GM12874 (cell line): ENCODE data around the gene TPSAB1.

Experiments
- TF ChIP-seq, protein P1 (sequence below): IDR thresholded peaks from 2 replicates; pipeline ENCODE4 v1.5.1; 2011; ENCODE audit warnings: low read depth, mild to moderate bottlenecking, control low read depth, low read length, moderate library complexity; ENCODE audit not compliant: insufficient read depth

Gene TPSAB1

GRCh38 chr16:1282324-1282973, 41.9 kb downstream of the TPSAB1 start:
- TF ChIP-seq, protein P1, sequence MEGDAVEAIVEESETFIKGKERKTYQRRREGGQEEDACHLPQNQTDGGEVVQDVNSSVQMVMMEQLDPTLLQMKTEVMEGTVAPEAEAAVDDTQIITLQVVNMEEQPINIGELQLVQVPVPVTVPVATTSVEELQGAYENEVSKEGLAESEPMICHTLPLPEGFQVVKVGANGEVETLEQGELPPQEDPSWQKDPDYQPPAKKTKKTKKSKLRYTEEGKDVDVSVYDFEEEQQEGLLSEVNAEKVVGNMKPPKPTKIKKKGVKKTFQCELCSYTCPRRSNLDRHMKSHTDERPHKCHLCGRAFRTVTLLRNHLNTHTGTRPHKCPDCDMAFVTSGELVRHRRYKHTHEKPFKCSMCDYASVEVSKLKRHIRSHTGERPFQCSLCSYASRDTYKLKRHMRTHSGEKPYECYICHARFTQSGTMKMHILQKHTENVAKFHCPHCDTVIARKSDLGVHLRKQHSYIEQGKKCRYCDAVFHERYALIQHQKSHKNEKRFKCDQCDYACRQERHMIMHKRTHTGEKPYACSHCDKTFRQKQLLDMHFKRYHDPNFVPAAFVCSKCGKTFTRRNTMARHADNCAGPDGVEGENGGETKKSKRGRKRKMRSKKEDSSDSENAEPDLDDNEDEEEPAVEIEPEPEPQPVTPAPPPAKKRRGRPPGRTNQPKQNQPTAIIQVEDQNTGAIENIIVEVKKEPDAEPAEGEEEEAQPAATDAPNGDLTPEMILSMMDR, result no peak

GRCh38 chr16:1283296-1283695, 42.8 kb downstream of the TPSAB1 start:
- TF ChIP-seq, protein P1, result no peak

GRCh38 chr16:1283996-1284616, 43.6 kb downstream of the TPSAB1 start:
- TF ChIP-seq, protein P1, result no peak

GRCh38 chr16:1285669-1286512, 45.4 kb downstream of the TPSAB1 start:
- TF ChIP-seq, protein P1, result no peak

GRCh38 chr16:1286513-1287094, 46.1 kb downstream of the TPSAB1 start:
- TF ChIP-seq, protein P1, result no peak

GRCh38 chr16:1287982-1288670, 47.6 kb downstream of the TPSAB1 start:
- TF ChIP-seq, protein P1, result no peak
